Measurements from ENCODE around the gene PTPRN2. TPM values are rescaled to one million over a fixed set of nuclear protein-coding genes. Genes with fewer than 3 reads are reported as not detected.

Gene PTPRN2
- total and polyA plus RNA-seq, 9 of the 15 experiments (the other 6 are each of a cell fraction or from before 2014, with no cell fraction given), result not detected

DNA sequence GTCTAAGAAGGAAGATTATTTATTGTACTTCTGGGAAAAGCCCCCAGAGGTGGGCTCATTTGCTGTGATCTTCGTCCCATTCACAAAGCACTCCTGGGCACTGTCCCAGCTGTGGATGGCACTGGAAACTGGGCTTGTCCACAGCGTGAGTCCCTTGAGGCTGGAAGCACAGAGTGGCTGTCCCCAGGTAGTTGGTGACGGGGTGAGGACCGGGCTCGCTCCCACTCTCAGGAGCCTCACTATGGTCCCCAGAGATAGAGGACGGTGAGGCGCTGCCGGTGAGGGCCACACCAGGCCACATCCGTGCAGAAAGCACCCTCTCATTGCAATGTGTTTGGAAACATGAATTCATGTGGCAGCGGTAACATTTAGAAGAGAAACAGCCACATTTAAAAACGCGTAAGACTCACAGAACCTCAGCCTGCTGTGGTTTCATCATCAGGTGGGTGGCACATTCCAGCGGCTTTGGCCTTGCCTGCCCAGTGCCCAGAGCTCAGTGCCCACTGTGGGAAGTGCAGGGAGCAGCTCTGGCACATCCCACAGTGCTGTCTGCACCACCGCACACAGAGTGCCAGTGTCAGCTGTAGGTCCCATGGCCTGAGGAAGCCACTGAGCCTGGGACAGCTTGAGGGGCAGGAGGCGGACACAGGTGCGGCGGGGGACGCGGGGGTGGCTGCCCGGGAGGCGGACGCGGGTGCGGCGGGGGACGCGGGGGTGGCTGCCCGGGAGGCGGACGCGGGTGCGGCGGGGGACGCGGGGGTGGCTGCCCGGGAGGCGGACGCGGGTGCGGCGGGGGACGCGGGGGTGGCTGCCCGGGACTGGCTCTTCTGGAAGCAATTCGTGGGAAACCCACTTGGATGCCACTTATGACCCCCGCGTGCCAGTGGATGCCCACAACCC, 801.0 kb downstream of the PTPRN2 start:
- DNase-seq (ENCODE audit: extremely low read depth in 1 of 4, low spot score in 3 of 4), result no peak
- ChIA-PET CTCF (ENCODE audit: low intra/inter-chr PET ratio) (no interaction called here), POLR2A (no interaction called here)
- H3K9ac ChIP-seq (ENCODE audit: insufficient read depth in 1 of 2, low read depth in 2 of 2, low read length in 2 of 2), result no peak overlapping the region
- H3K4me1 ChIP-seq (replicated peaks in 1 of 2; ENCODE audit: control insufficient read depth in 2 of 2, insufficient read depth in 2 of 2, low read length in 2 of 2), result peaks cover 0 to 3% of the 10 kb centered on the region in 2 experiments; a peak in 1 of 5 replicates
- H3K27me3 ChIP-seq (ENCODE audit: control insufficient read depth in 2 of 2, insufficient read depth in 2 of 2, low read length in 2 of 2), result peaks cover 51 to 85% of the 10 kb centered on the region in 2 experiments
- TF ChIP-seq, protein P1, sequence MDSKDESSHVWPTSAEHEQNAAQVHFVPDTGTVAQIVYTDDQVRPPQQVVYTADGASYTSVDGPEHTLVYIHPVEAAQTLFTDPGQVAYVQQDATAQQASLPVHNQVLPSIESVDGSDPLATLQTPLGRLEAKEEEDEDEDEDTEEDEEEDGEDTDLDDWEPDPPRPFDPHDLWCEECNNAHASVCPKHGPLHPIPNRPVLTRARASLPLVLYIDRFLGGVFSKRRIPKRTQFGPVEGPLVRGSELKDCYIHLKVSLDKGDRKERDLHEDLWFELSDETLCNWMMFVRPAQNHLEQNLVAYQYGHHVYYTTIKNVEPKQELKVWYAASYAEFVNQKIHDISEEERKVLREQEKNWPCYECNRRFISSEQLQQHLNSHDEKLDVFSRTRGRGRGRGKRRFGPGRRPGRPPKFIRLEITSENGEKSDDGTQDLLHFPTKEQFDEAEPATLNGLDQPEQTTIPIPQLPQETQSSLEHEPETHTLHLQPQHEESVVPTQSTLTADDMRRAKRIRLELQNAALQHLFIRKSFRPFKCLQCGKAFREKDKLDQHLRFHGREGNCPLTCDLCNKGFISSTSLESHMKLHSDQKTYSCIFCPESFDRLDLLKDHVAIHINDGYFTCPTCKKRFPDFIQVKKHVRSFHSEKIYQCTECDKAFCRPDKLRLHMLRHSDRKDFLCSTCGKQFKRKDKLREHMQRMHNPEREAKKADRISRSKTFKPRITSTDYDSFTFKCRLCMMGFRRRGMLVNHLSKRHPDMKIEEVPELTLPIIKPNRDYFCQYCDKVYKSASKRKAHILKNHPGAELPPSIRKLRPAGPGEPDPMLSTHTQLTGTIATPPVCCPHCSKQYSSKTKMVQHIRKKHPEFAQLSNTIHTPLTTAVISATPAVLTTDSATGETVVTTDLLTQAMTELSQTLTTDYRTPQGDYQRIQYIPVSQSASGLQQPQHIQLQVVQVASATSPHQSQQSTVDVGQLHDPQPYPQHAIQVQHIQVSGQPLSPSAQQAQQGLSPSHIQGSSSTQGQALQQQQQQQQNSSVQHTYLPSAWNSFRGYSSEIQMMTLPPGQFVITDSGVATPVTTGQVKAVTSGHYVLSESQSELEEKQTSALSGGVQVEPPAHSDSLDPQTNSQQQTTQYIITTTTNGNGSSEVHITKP (IDR thresholded peaks at IDR 0.05; ENCODE audit: partially characterized antibody), result no peak
- TF ChIP-seq ZKSCAN1 (IDR thresholded peaks at IDR 0.05; ENCODE audit: low read depth, low read length), result no peak
- H3K9me3 ChIP-seq (replicated peaks; ENCODE audit: control insufficient read depth, insufficient read depth, low read depth, low read length), result no peaks in the 10 kb centered on the region
- peaks cover 21% of the 10 kb centered on the region for H4K20me1 ChIP-seq (replicated peaks; ENCODE audit: control insufficient read depth, insufficient read depth, low read length)
- no TSS peak for BruUV-seq (replicated peaks)
- no peak for ATAC-seq
- H3K4me2 ChIP-seq (ENCODE audit: insufficient read depth, low read length), result no peak overlapping the region
- no peaks in the 10 kb centered on the region for H3K36me3 ChIP-seq (ENCODE audit: control insufficient read depth, insufficient read depth, low read length)
- intact Hi-C loops (cut with micrococcal nuclease) (no loop called here), in situ Hi-C loops (cut with MboI) (no loop called here)
- no peak overlapping the region for H3K27ac ChIP-seq (ENCODE audit: extremely low read depth, low read depth, low read length)
- WGBS (ENCODE audit: insufficient coverage, low coverage, missing lambda C conversion rate), result under 1% methylated on average over 22 of the region's 47 CpGs
- H3K4me3 ChIP-seq, result no peak overlapping the region
- H3K9me1 ChIP-seq (ENCODE audit: control insufficient read depth, insufficient read depth, low read length), result no peaks in the 10 kb centered on the region
- no peak for FAIRE-seq
- H2AFZ ChIP-seq (ENCODE audit: low read depth, low read length), result no peak overlapping the region
- no peaks in the 10 kb centered on the region for H3K79me2 ChIP-seq (ENCODE audit: control insufficient read depth, insufficient read depth, low read length)
